ENCODE data around the gene SCFD2. TPM values are rescaled to one million over a fixed set of nuclear protein-coding genes. Genes with fewer than 3 reads are reported as not detected.

Gene SCFD2
- polyA plus RNA-seq, 1 donor, result 8.2 TPM

DNA sequence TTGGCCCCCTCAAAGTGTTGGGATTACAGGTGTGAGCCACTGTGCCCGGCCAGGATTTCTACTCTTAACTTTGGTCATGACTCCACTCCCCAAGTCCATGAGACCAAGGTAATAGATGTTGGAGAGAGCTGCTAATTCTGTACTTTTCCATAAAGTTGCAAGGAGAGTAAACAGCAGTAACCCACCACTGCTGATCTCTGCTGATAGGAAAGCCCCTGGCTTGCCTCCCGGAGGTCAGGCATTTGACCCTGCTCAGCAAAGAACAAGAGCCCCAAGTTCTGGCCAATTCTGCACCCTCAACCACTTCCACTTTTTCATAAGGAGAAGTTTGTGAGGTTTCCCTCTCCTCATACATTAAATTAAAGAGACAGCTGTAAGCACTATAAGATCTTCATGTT, 360.7 kb downstream of the SCFD2 start:
- no CpG with 5 or more reads among the region's 2 CpGs for WGBS (ENCODE audit: insufficient coverage, low lambda C conversion rate)
- no peak overlapping the region for H3K4me3 ChIP-seq (ENCODE audit: low read length)
- H3K9me3 ChIP-seq (ENCODE audit: control insufficient read depth, low read depth, low read length), result peaks cover 4% of the 10 kb centered on the region
- no peaks in the 10 kb centered on the region for H3K27me3 ChIP-seq (ENCODE audit: control insufficient read depth, insufficient read depth, low read length)
- DNase-seq, result no peak
- no peak overlapping the region for H3K27ac ChIP-seq (ENCODE audit: low read length)
- no peaks in the 10 kb centered on the region for H3K36me3 ChIP-seq (ENCODE audit: control insufficient read depth, insufficient read depth, low read length)
- no peaks in the 10 kb centered on the region for H3K4me1 ChIP-seq (ENCODE audit: control insufficient read depth, insufficient read depth, low read length)

GRCh38 chr4:53004497-53005148, 361.2 kb downstream of the SCFD2 start:
- DNase-seq, result no peak
- WGBS (ENCODE audit: insufficient coverage, low lambda C conversion rate), result no CpG with 5 or more reads among the region's 10 CpGs
- Histone ChIP-seq H3K4me1 (ENCODE audit: control insufficient read depth, insufficient read depth, low read length) (no peaks in the 10 kb centered on the region), H3K27ac (ENCODE audit: low read length) (no peak overlapping the region), H3K4me3 (ENCODE audit: low read length) (no peak overlapping the region), H3K9me3 (ENCODE audit: control insufficient read depth, low read depth, low read length) (peaks cover 4% of the 10 kb centered on the region), H3K36me3 (ENCODE audit: control insufficient read depth, insufficient read depth, low read length) (no peaks in the 10 kb centered on the region), H3K27me3 (ENCODE audit: control insufficient read depth, insufficient read depth, low read length) (no peaks in the 10 kb centered on the region)

DNA sequence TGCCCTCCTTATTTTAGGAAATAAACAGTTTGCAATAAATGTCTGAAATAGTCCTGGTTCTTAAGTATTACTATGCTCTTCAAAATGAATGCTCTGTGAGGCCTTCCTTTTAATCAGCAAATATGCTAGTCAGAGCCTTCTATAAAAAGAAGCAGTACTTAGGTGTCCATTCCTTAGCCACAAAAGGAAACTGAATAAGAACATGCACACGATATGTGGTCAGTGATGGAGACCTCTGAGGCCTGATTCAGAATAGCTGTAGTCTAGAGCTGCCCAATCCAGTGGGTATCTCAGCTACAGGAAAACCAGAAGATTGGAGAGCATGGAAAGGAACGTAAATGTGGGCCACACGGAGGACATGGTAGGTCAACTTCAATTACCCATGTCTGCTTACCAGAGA, 361.9 kb downstream of the SCFD2 start:
- H3K36me3 ChIP-seq (ENCODE audit: control insufficient read depth, insufficient read depth, low read length), result no peaks in the 10 kb centered on the region
- peaks cover 4% of the 10 kb centered on the region for H3K9me3 ChIP-seq (ENCODE audit: control insufficient read depth, low read depth, low read length)
- H3K4me1 ChIP-seq (ENCODE audit: control insufficient read depth, insufficient read depth, low read length), result no peaks in the 10 kb centered on the region
- no peak for DNase-seq
- H3K4me3 ChIP-seq (ENCODE audit: low read length), result no peak overlapping the region
- no peak overlapping the region for H3K27ac ChIP-seq (ENCODE audit: low read length)
- H3K27me3 ChIP-seq (ENCODE audit: control insufficient read depth, insufficient read depth, low read length), result no peaks in the 10 kb centered on the region
- WGBS (ENCODE audit: insufficient coverage, low lambda C conversion rate), result no CpG with 5 or more reads among the region's 3 CpGs

DNA sequence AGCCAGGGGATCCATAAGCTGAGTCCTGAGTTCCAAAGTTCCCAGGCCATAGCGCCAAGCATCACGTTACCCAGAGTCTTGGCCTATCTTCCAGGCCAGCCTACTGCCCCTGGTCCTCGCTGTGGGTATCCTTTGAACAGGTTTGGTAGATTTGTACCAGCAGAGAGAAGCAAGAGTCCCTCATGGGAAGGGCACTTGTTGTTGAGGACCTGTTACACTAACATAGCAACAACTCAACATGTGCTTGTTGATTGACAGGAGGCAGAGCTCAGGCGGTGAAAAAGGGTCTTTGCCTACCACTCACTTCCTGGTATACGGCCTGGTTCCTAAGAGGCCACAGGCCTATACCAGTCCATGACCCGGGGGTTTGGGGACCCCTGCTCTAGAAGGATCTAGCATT, 365.3 kb downstream of the SCFD2 start:
- no peak overlapping the region for H3K4me3 ChIP-seq (ENCODE audit: low read length)
- H3K27me3 ChIP-seq (ENCODE audit: control insufficient read depth, insufficient read depth, low read length), result no peaks in the 10 kb centered on the region
- no peak overlapping the region for H3K27ac ChIP-seq (ENCODE audit: low read length)
- H3K9me3 ChIP-seq (ENCODE audit: control insufficient read depth, low read depth, low read length), result no peaks in the 10 kb centered on the region
- peaks cover 3% of the 10 kb centered on the region for H3K4me1 ChIP-seq (ENCODE audit: control insufficient read depth, insufficient read depth, low read length)
- WGBS (ENCODE audit: insufficient coverage, low lambda C conversion rate), result no CpG with 5 or more reads among the region's 6 CpGs
- DNase-seq, result no peak
- H3K36me3 ChIP-seq (ENCODE audit: control insufficient read depth, insufficient read depth, low read length), result no peaks in the 10 kb centered on the region

DNA sequence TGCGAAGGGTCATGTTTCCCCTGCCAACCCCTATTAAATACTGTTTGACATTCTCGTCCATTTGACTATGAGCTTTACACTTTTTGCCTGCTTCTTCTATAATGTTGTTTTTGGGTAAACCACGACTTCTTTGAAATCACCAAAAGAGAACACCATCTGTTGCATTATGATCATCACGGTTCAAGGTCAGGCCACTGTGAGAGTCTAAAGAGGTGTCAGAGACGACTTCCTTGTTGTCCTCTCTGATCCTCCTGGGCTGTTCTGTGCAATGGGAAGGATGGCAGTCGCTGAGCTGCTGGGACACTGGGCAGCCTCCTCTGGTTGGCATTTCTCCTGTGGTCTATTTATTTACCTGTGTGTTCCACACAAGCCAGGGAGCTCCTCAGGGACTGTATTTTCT, 366.2 kb downstream of the SCFD2 start:
- 100% methylated on average over 1 of the region's 6 CpGs for WGBS (ENCODE audit: insufficient coverage, low lambda C conversion rate)
- H3K27me3 ChIP-seq (ENCODE audit: control insufficient read depth, insufficient read depth, low read length), result no peaks in the 10 kb centered on the region
- no peaks in the 10 kb centered on the region for H3K36me3 ChIP-seq (ENCODE audit: control insufficient read depth, insufficient read depth, low read length)
- no peak for DNase-seq
- H3K9me3 ChIP-seq (ENCODE audit: control insufficient read depth, low read depth, low read length), result no peaks in the 10 kb centered on the region
- H3K27ac ChIP-seq (ENCODE audit: low read length), result no peak overlapping the region
- H3K4me3 ChIP-seq (ENCODE audit: low read length), result no peak overlapping the region
- H3K4me1 ChIP-seq (ENCODE audit: control insufficient read depth, insufficient read depth, low read length), result peaks cover 3% of the 10 kb centered on the region

GRCh38 chr4:52998413-52998812, 367.4 kb downstream of the SCFD2 start:
- Histone ChIP-seq H3K27ac (ENCODE audit: low read length) (no peak overlapping the region), H3K4me3 (ENCODE audit: low read length) (no peak overlapping the region), H3K4me1 (ENCODE audit: control insufficient read depth, insufficient read depth, low read length) (peaks cover 3% of the 10 kb centered on the region), H3K36me3 (ENCODE audit: control insufficient read depth, insufficient read depth, low read length) (no peaks in the 10 kb centered on the region), H3K27me3 (ENCODE audit: control insufficient read depth, insufficient read depth, low read length) (no peaks in the 10 kb centered on the region), H3K9me3 (ENCODE audit: control insufficient read depth, low read depth, low read length) (no peaks in the 10 kb centered on the region)
- no CpG with 5 or more reads among the region's 3 CpGs for WGBS (ENCODE audit: insufficient coverage, low lambda C conversion rate)
- DNase-seq, result no peak

GRCh38 chr4:52997132-52997416, 368.8 kb downstream of the SCFD2 start:
- H3K4me1 ChIP-seq (ENCODE audit: control insufficient read depth, insufficient read depth, low read length), result peaks cover 3% of the 10 kb centered on the region
- no CpG with 5 or more reads among the region's 3 CpGs for WGBS (ENCODE audit: insufficient coverage, low lambda C conversion rate)
- DNase-seq, result no peak
- H3K36me3 ChIP-seq (ENCODE audit: control insufficient read depth, insufficient read depth, low read length), result no peaks in the 10 kb centered on the region
- no peak overlapping the region for H3K27ac ChIP-seq (ENCODE audit: low read length)
- H3K9me3 ChIP-seq (ENCODE audit: control insufficient read depth, low read depth, low read length), result peaks cover 6% of the 10 kb centered on the region
- H3K27me3 ChIP-seq (ENCODE audit: control insufficient read depth, insufficient read depth, low read length), result no peaks in the 10 kb centered on the region
- no peak overlapping the region for H3K4me3 ChIP-seq (ENCODE audit: low read length)

DNA sequence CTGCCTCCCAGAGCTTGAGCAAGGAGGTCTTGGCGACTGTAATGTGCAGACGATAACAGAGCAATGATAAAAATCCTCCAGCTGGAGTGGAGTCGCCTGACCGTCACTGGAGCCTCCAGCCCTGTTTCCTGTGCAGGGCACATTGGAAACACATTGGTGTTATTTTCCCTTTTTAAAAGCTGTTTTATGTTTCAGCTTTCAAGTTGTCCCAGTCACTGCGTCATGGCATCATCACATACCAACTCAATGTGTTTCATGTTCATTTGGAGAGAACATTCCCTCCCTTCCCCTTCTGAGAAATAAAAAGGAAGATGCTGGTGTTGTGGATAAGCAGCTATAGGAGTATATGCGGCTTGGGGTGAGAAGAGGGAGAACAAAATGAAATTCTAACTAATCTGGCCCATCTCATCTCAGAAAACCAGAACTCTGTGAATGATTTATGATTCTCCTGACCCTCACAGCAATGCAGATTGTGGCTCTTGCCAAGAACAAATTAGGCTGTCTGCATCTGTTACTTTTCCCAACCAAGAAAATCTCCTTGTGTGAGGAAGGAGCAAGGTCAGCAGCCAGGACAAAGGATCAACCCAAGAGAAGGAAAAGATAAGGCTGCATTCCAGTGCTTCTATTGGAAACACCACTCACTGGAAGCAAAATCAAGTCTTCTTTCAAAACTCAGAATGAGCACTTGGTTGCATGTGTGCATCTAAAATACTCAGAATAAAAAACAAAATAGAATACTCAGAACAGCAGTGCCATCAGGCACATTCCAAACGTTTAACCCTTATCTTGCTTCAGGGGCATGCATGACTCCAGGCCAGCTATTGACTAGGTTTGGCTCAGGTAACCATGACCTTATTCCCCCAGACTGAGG, 369.4 kb downstream of the SCFD2 start:
- no peak for DNase-seq
- Histone ChIP-seq H3K27me3 (ENCODE audit: control insufficient read depth, insufficient read depth, low read length) (no peaks in the 10 kb centered on the region), H3K36me3 (ENCODE audit: control insufficient read depth, insufficient read depth, low read length) (no peaks in the 10 kb centered on the region), H3K9me3 (ENCODE audit: control insufficient read depth, low read depth, low read length) (peaks cover 12% of the 10 kb centered on the region), H3K4me1 (ENCODE audit: control insufficient read depth, insufficient read depth, low read length) (peaks cover 3% of the 10 kb centered on the region), H3K27ac (ENCODE audit: low read length) (no peak overlapping the region), H3K4me3 (ENCODE audit: low read length) (no peak overlapping the region)
- 80% methylated on average over 1 of the region's 7 CpGs for WGBS (ENCODE audit: insufficient coverage, low lambda C conversion rate)

GRCh38 chr4:52995360-52996030, 370.4 kb downstream of the SCFD2 start:
- no peak overlapping the region for H3K27ac ChIP-seq (ENCODE audit: low read length)
- H3K9me3 ChIP-seq (ENCODE audit: control insufficient read depth, low read depth, low read length), result peaks cover 12% of the 10 kb centered on the region
- no peak overlapping the region for H3K4me3 ChIP-seq (ENCODE audit: low read length)
- peaks cover 3% of the 10 kb centered on the region for H3K4me1 ChIP-seq (ENCODE audit: control insufficient read depth, insufficient read depth, low read length)
- no CpG with 5 or more reads among the region's 5 CpGs for WGBS (ENCODE audit: insufficient coverage, low lambda C conversion rate)
- no peaks in the 10 kb centered on the region for H3K27me3 ChIP-seq (ENCODE audit: control insufficient read depth, insufficient read depth, low read length)
- DNase-seq, result no peak
- no peaks in the 10 kb centered on the region for H3K36me3 ChIP-seq (ENCODE audit: control insufficient read depth, insufficient read depth, low read length)

DNA sequence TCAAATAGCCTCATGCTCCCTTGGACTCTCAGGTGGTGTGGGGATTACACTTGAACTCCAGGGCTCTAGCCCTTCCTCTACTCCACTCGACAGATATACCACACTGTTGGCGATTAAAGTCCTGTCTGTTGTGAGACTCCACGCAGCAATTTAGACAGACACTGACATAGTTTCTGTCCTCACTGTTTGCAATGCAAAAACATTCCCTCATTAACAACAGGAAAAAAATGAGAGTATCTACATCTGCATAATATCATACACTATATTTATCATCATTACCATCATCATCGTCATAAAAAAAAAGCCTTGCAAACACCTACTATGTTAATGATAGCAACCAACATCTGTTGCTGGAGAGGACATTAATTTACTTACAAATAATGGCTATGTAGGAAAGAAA, 371.3 kb downstream of the SCFD2 start:
- 92% methylated on average over 4 of the region's 4 CpGs for WGBS (ENCODE audit: insufficient coverage, low lambda C conversion rate)
- Histone ChIP-seq H3K9me3 (ENCODE audit: control insufficient read depth, low read depth, low read length) (peaks cover 12% of the 10 kb centered on the region), H3K27ac (ENCODE audit: low read length) (no peak overlapping the region), H3K4me1 (ENCODE audit: control insufficient read depth, insufficient read depth, low read length) (peaks cover 3% of the 10 kb centered on the region), H3K36me3 (ENCODE audit: control insufficient read depth, insufficient read depth, low read length) (no peaks in the 10 kb centered on the region), H3K27me3 (ENCODE audit: control insufficient read depth, insufficient read depth, low read length) (no peaks in the 10 kb centered on the region), H3K4me3 (ENCODE audit: low read length) (no peak overlapping the region)
- DNase-seq, result no peak
